Retinal pigment epithelial cell (primary cell): Measurements from ENCODE around the gene CA9.

Source experiments
- DNase-seq: peaks from one replicate; pipeline ENCODE4 v3.0.0-alpha.2; 2010; ENCODE audit warnings: low read depth
- H3K4me3 ChIP-seq: 2 replicates; pipeline ENCODE4 v1.5.1; 2011; ENCODE audit warnings: mild to moderate bottlenecking, low read length, control low read depth, moderate library complexity
- CTCF ChIP-seq: conservative IDR thresholded peaks from 2 replicates; pipeline ENCODE4 v1.5.1; 2011; ENCODE audit warnings: low read depth, low read length, control low read depth, inconsistent platforms

CA9 gene

GRCh38 chr9:35674025-35674361 is 265 bp downstream of the CA9 start:
- peak overlapping the region; percentile 46 for H3K4me3 ChIP-seq
- no peak for TF ChIP-seq CTCF
- no peak for DNase-seq

- TF ChIP-seq CTCF: no peak
- H3K4me3 ChIP-seq: peak overlapping the region; percentile 56
- DNase-seq: no peak
Observed at GRCh38 chr9:35675204-35675603, 1.5 kb downstream of the CA9 start.

DNA sequence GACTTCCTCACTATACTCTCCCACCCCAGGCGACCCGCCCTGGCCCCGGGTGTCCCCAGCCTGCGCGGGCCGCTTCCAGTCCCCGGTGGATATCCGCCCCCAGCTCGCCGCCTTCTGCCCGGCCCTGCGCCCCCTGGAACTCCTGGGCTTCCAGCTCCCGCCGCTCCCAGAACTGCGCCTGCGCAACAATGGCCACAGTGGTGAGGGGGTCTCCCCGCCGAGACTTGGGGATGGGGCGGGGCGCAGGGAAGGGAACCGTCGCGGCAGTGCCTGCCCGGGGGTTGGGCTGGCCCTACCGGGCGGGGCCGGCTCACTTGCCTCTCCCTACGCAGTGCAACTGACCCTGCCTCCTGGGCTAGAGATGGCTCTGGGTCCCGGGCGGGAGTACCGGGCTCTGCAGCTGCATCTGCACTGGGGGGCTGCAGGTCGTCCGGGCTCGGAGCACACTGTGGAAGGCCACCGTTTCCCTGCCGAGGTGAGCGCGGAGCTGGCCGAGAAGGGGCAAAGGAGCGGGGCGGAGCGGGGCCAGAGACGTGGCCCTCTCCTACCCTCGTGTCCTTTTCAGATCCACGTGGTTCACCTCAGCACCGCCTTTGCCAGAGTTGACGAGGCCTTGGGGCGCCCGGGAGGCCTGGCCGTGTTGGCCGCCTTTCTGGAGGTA is 2.1 kb downstream of the CA9 start:
- H3K4me3 ChIP-seq: peak overlapping the region; percentile 56
- DNase-seq: no peak
- TF ChIP-seq CTCF: no peak

- DNase-seq: no peak
Observed at GRCh38 chr9:35679091-35679490, 5.4 kb downstream of the CA9 start.

DNA sequence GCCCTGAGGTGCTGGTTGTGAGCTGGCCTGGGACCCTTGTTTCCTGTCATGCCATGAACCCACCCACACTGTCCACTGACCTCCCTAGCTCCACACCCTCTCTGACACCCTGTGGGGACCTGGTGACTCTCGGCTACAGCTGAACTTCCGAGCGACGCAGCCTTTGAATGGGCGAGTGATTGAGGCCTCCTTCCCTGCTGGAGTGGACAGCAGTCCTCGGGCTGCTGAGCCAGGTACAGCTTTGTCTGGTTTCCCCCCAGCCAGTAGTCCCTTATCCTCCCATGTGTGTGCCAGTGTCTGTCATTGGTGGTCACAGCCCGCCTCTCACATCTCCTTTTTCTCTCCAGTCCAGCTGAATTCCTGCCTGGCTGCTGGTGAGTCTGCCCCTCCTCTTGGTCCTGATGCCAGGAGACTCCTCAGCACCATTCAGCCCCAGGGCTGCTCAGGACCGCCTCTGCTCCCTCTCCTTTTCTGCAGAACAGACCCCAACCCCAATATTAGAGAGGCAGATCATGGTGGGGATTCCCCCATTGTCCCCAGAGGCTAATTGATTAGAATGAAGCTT is 6.1 kb downstream of the CA9 start:
- no peak for TF ChIP-seq CTCF
- H3K4me3 ChIP-seq: no peak overlapping the region
- no peak for DNase-seq

More at GRCh38 chr9:35679091-35679490, 5.4 kb downstream of the CA9 start:
- no peak overlapping the region for H3K4me3 ChIP-seq
- TF ChIP-seq CTCF: no peak

- TF ChIP-seq CTCF: no peak
- DNase-seq: no peak
- H3K4me3 ChIP-seq: no peak overlapping the region
Observed at GRCh38 chr9:35680331-35681105, 6.8 kb downstream of the CA9 start.
